Common myeloid progenitor, CD34-positive (primary cell): ENCODE measurements around the gene ADM.
A peak's percentile ranks its signal among the peaks of the same experiment; 100 is the strongest.

ENCODE experiments used
- CTCF ChIA-PET: fragments of 350-600 bp; sonication (Branson Sonifier 250); formaldehyde crosslinking; loops from one replicate; lab custom pipeline; 2021; ENCODE audit warnings: antibody characterized with exemption; lab: Charles Lee
- POLR2A ChIA-PET: fragments of 350-600 bp; sonication (Branson Sonifier 250); formaldehyde crosslinking; loops from one replicate; lab custom pipeline; 2021; ENCODE audit warnings: antibody characterized with exemption; lab: Charles Lee
- DNase-seq, 3 donors: peaks; one replicate each; pipeline versions ENCODE4 v3.0.0 to v3.0.0-alpha.2; 2013
- H3K27ac ChIP-seq, 2 experiments: 1 replicate in 1 of 2; 2 replicates in 1 of 2; pipeline ENCODE4 v1.7.0; 2013; ENCODE audit warnings: inconsistent platforms in 2 of 2, low read length in 2 of 2, mild to moderate bottlenecking in 2 of 2, low read depth in 1 of 2, moderate library complexity in 1 of 2; ENCODE audit not compliant: severe bottlenecking in 2 of 2, insufficient read depth in 1 of 2, poor library complexity in 1 of 2
- H3K27me3 ChIP-seq, 5 experiments: replicated peaks in 2 of 5; 1 replicate in 3 of 5; 2 replicates in 2 of 5; pipeline versions ENCODE4 v1.6.1 to v1.7.0; 2013; ENCODE audit warnings: low read length in 4 of 5, mild to moderate bottlenecking in 2 of 5, moderate library complexity in 2 of 5, inconsistent platforms in 1 of 5; ENCODE audit not compliant: insufficient read depth in 5 of 5, control insufficient read depth in 4 of 5
- H3K36me3 ChIP-seq, 4 experiments: 1 replicate in 2 of 4; 2 replicates in 2 of 4; pipeline versions ENCODE4 v1.6.1 to v1.7.0; 2013; ENCODE audit warnings: low read length in 3 of 4, control low read depth in 1 of 4, mild to moderate bottlenecking in 1 of 4; ENCODE audit not compliant: control insufficient read depth in 4 of 4, insufficient read depth in 4 of 4
- H3K4me1 ChIP-seq, 4 experiments: 1 replicate in 3 of 4; 2 replicates in 1 of 4; pipeline versions ENCODE4 v1.6.1 to v1.7.1; 2013; ENCODE audit warnings: low read length in 3 of 4, mild to moderate bottlenecking in 3 of 4, control low read depth in 1 of 4, inconsistent platforms in 1 of 4, moderate library complexity in 1 of 4; ENCODE audit not compliant: control insufficient read depth in 4 of 4, insufficient read depth in 4 of 4; ENCODE audit errors: control extremely low read depth in 1 of 4
- H3K4me3 ChIP-seq, 7 experiments: 1 replicate in 4 of 7; 2 replicates in 3 of 7; pipeline versions ENCODE4 v1.5.1 to v1.7.0; 2013; ENCODE audit warnings: mild to moderate bottlenecking in 7 of 7, low read length in 6 of 7, moderate library complexity in 6 of 7, inconsistent platforms in 2 of 7, low read depth in 2 of 7, control low read depth in 1 of 7; ENCODE audit not compliant: insufficient read depth in 4 of 7, control insufficient read depth in 1 of 7; ENCODE audit errors: extremely low read depth in 1 of 7
- H3K9me3 ChIP-seq, 5 experiments: 1 replicate in 4 of 5; 2 replicates in 1 of 5; pipeline versions ENCODE4 v1.6.1 to v1.7.1; 2013; ENCODE audit warnings: low read length in 4 of 5, mild to moderate bottlenecking in 2 of 5, inconsistent platforms in 1 of 5, low read depth in 1 of 5, moderate library complexity in 1 of 5; ENCODE audit not compliant: control insufficient read depth in 4 of 5, insufficient read depth in 2 of 5; ENCODE audit errors: control extremely low read depth in 1 of 5
- WGBS: methylation state at CpG from one replicate; pipeline ENCODE4 v1.1.5; 2013; ENCODE audit not compliant: insufficient coverage; 5-methylcytosine and 5-hydroxymethylcytosine counted together

Gene ADM

DNA sequence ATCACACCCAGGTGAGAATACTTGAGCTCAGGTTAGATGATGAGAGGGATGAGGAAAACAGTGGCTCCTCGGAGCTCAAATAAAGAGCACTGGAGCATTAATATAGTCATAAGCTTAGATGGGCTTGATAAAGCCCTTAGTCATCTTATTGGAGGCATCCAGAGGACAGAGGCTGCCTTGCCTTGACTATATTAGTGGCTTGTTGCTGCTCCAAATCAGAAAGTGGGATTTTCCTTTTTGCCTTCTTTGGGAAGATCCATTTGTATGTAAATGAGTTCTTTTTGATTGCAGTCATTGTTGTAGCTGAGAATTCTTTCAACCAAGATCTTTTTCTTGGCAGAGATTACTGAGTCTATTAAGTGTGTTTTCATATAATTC is 18.9 kb downstream of the ADM start:
- Histone ChIP-seq H3K27me3 (no peaks in the 10 kb centered on the region), H3K27ac (no peak overlapping the region), H3K4me1 (peaks cover 5 to 17% (median 9%) of the 10 kb centered on the region in 4 experiments)

GRCh38 chr11:10324474-10324873 is 19.6 kb downstream of the ADM start:
- Histone ChIP-seq H3K36me3 (no peaks in the 10 kb centered on the region), H3K4me1 (peaks cover 6 to 21% (median 11%) of the 10 kb centered on the region in 4 experiments), H3K9me3 (no peaks in the 10 kb centered on the region), H3K27ac (no peak overlapping the region), H3K27me3 (no peaks in the 10 kb centered on the region), H3K4me3 (no peak overlapping the region)
- 95% methylated on average over 3 of the region's 3 CpGs for WGBS
- ChIA-PET CTCF (interaction anchor here (0.9 to 7.1 kb wide), 16 partner anchors 8 to 758 kb away, joined by 3 to 48 read pairs (median 6); no protein-coding TSS in a partner anchor), POLR2A (no interaction called here)
- DNase-seq: no peak

More for the DNA sequence above, 18.9 kb downstream of the ADM start:
- ChIA-PET POLR2A (no interaction called here), CTCF (interaction anchor here (0.9 to 7.1 kb wide), 13 partner anchors 9 to 758 kb away, joined by 3 to 48 read pairs (median 7); no protein-coding TSS in a partner anchor)
- Histone ChIP-seq H3K4me3 (no peak overlapping the region), H3K36me3 (no peaks in the 10 kb centered on the region), H3K9me3 (no peaks in the 10 kb centered on the region)
- no peak for DNase-seq
- WGBS: 71% methylated on average over 1 of the region's 1 CpG

- 91% methylated on average over 5 of the region's 6 CpGs for WGBS
- ChIA-PET POLR2A (no interaction called here), CTCF (interaction anchor here (0.6 to 7.1 kb wide), 14 partner anchors 11 to 569 kb away, joined by 3 to 48 read pairs (median 6); no protein-coding TSS in a partner anchor)
- no peak overlapping the region for H3K27ac ChIP-seq
- no peaks in the 10 kb centered on the region for H3K9me3 ChIP-seq
- peaks cover 6 to 21% (median 11%) of the 10 kb centered on the region in 4 experiments for H3K4me1 ChIP-seq
- no peaks in the 10 kb centered on the region for H3K27me3 ChIP-seq
- no peak for DNase-seq
- no peak overlapping the region for H3K4me3 ChIP-seq
- no peaks in the 10 kb centered on the region for H3K36me3 ChIP-seq
Observed at GRCh38 chr11:10325277-10326011, 20.6 kb downstream of the ADM start.

DNA sequence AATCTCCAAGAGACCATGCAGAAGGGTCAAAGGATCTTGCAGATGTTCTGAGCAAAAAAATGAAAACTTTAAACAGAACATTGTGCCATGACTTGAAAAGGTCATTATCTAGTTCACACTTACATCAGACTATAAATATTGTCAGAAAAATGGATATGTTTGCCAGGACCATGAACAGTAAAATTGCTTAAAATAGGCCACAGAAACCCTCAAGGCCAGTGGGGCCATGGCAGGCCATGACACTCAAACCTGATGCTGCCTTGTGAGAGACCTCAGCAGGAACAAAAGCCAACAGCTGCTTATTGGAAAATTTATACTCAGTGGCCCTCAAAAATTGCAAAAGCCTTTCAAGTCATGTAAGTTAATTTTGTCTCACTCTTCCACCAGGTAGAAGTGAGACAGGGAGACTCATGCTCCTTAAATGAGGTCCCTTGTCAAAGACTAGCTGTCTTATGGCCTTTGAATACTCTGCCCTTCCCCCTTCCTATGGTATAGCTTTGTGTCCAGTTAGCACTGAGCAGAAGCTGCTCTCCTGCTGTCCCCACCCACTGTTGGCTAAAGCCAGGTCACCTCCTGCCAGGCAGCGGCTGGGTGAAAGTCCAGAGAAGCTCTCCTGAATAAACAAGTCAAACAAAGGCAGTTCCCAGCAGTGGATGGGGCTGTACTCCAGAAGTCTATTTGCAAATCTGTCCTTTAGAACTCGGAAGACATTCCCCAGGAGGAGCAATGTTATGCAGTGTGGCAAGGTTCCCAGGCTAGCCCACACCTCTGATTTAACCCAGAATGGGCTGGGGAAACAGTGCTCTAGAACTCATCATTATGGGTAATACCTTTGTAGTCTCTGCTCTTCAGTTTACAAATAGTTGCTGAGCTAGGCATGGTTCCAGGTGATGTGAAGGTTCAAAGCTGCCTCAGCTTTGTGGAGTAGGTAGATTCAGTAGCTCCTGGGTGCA is 21.4 kb downstream of the ADM start:
- no peak overlapping the region for H3K27ac ChIP-seq
- no peaks in the 10 kb centered on the region for H3K27me3 ChIP-seq
- ChIA-PET CTCF (interaction anchor here (1.0 to 7.1 kb wide), 12 partner anchors 9 to 570 kb away, joined by 3 to 48 read pairs (median 5); partner anchors contain the start of gene ADM), POLR2A (no interaction called here)
- DNase-seq: no peak
- WGBS: 100% methylated on average over 1 of the region's 2 CpGs
- no peaks in the 10 kb centered on the region for H3K36me3 ChIP-seq
- no peaks in the 10 kb centered on the region for H3K9me3 ChIP-seq
- no peak overlapping the region for H3K4me3 ChIP-seq
- H3K4me1 ChIP-seq: peaks cover 6 to 21% (median 12%) of the 10 kb centered on the region in 4 experiments

GRCh38 chr11:10327254-10327653 is 22.4 kb downstream of the ADM start:
- H3K27me3 ChIP-seq: no peaks in the 10 kb centered on the region
- DNase-seq: peak; percentile 53 to 76 (median 68)
- H3K4me1 ChIP-seq: peaks cover 6 to 21% (median 15%) of the 10 kb centered on the region in 4 experiments
- H3K36me3 ChIP-seq: no peaks in the 10 kb centered on the region
- CTCF ChIA-PET: interaction anchor here (1.4 to 7.1 kb wide), 5 partner anchors 9 to 120 kb away, joined by 4 to 48 read pairs (median 7); partner anchors contain the start of gene ADM
- no peak overlapping the region for H3K4me3 ChIP-seq
- H3K27ac ChIP-seq: no peak overlapping the region
- POLR2A ChIA-PET: interaction anchor here (0.6 kb wide), 1 partner anchor 229 kb away, joined by 3 read pairs; no protein-coding TSS in a partner anchor
- H3K9me3 ChIP-seq: no peaks in the 10 kb centered on the region

DNA sequence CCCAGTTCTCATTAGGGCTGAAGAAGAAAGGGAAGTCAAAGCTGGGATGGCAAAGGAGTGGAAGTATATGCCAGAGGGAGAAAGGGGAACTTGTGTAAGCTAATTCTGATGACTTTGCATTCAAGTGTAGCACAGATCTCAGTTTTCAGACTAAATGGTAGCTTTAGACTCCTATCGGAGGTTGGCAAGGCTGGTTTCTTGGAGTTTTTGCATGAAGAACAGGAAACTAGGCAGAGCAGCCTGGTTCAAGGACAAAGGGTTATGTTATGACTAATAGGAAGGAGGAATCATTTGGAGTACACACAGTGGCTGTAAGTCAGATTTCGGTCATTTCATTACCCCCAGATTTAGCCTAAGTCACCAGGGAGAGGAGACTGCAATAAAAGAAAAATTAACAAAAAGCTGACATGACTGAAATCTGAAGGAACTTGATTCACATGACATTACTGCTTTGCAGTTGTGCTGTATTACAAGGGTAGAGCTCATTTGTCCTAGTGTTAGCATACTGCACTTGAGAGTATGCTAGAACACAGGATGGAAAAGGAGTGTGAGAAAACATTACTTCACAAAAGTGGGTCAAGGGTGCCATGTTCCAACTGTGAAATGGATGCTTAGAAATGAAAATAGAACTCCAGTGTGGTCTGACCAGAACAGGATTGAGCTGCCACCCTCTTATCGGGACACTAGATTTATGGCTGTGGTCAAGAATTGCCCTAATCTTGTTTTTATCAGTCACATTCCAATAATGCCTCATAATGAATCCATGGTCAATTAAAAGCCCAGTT is 23.6 kb downstream of the ADM start:
- no peaks in the 10 kb centered on the region for H3K36me3 ChIP-seq
- H3K27me3 ChIP-seq: no peaks in the 10 kb centered on the region
- H3K4me3 ChIP-seq: no peak overlapping the region
- DNase-seq: peak in 2 of 3 donors; percentile 48 to 53
- 40% methylated on average over 1 of the region's 3 CpGs for WGBS
- peaks cover 6 to 18% (median 14%) of the 10 kb centered on the region in 4 experiments for H3K4me1 ChIP-seq
- ChIA-PET CTCF (interaction anchor here (1.1 to 7.1 kb wide), 4 partner anchors 20 to 87 kb away, joined by 3 to 48 read pairs (median 25); no protein-coding TSS in a partner anchor), POLR2A (no interaction called here)
- H3K27ac ChIP-seq: no peak overlapping the region
- H3K9me3 ChIP-seq: no peaks in the 10 kb centered on the region
